Ishikawa (cell line): ENCODE data around the gene USHBP1.

Experiments used
- CEBPB ChIP-seq: IDR thresholded peaks from 2 replicates; pipeline ENCODE4 v1.6.1; 2012
- CREB1 ChIP-seq: IDR thresholded peaks from 2 replicates; pipeline ENCODE4 v1.6.1; 2012; ENCODE audit warnings: low read depth
- EGR1 ChIP-seq: IDR thresholded peaks from 2 replicates; pipeline ENCODE4 v1.6.1; 2012
- EP300 ChIP-seq: IDR thresholded peaks from 2 replicates; pipeline ENCODE4 v1.6.1; 2012; ENCODE audit warnings: borderline replicate concordance
- FOXM1 ChIP-seq: IDR thresholded peaks from 2 replicates; pipeline ENCODE4 v1.6.1; 2012; ENCODE audit warnings: low read depth, borderline replicate concordance
- MAX ChIP-seq: IDR thresholded peaks from 2 replicates; pipeline ENCODE4 v1.6.1; 2012
- NFIC ChIP-seq: IDR thresholded peaks from 2 replicates; pipeline ENCODE4 v1.6.1; 2012
- RAD21 ChIP-seq: IDR thresholded peaks from 2 replicates; pipeline ENCODE4 v1.6.1; 2012; ENCODE audit warnings: low read depth
- TAF1 ChIP-seq: IDR thresholded peaks from 2 replicates; pipeline ENCODE4 v1.6.1; 2012; ENCODE audit warnings: low read depth, mild to moderate bottlenecking
- TCF12 ChIP-seq: IDR thresholded peaks from 2 replicates; pipeline ENCODE4 v1.6.1; 2012; ENCODE audit warnings: low read depth
- TEAD4 ChIP-seq: IDR thresholded peaks from 2 replicates; pipeline ENCODE4 v1.6.1; 2012
- USF1 ChIP-seq: IDR thresholded peaks from 2 replicates; pipeline ENCODE4 v1.6.1; 2012
- YY1 ChIP-seq: IDR thresholded peaks from 2 replicates; pipeline ENCODE4 v1.6.1; 2012; ENCODE audit warnings: low read depth
- ZBTB7A ChIP-seq: IDR thresholded peaks from 2 replicates; pipeline ENCODE4 v1.6.1; 2012; ENCODE audit warnings: low read depth
- TF ChIP-seq, protein P1 (sequence below): IDR thresholded peaks from 2 replicates; pipeline ENCODE4 v1.6.1; 2012; ENCODE audit warnings: low read depth, mild to moderate bottlenecking

USHBP1 gene

GRCh38 chr19:17249887-17250548 is 14.5 kb downstream of the USHBP1 start:
- TF ChIP-seq TEAD4 (no peak), NFIC (no peak), RAD21 (no peak), TCF12 (no peak), EP300 (no peak), ZBTB7A (no peak), EGR1 (no peak), YY1 (no peak), TAF1 (no peak), FOXM1 (no peak), CREB1 (no peak), USF1 (no peak), MAX (no peak), CEBPB (no peak)
- TF ChIP-seq, protein P1, sequence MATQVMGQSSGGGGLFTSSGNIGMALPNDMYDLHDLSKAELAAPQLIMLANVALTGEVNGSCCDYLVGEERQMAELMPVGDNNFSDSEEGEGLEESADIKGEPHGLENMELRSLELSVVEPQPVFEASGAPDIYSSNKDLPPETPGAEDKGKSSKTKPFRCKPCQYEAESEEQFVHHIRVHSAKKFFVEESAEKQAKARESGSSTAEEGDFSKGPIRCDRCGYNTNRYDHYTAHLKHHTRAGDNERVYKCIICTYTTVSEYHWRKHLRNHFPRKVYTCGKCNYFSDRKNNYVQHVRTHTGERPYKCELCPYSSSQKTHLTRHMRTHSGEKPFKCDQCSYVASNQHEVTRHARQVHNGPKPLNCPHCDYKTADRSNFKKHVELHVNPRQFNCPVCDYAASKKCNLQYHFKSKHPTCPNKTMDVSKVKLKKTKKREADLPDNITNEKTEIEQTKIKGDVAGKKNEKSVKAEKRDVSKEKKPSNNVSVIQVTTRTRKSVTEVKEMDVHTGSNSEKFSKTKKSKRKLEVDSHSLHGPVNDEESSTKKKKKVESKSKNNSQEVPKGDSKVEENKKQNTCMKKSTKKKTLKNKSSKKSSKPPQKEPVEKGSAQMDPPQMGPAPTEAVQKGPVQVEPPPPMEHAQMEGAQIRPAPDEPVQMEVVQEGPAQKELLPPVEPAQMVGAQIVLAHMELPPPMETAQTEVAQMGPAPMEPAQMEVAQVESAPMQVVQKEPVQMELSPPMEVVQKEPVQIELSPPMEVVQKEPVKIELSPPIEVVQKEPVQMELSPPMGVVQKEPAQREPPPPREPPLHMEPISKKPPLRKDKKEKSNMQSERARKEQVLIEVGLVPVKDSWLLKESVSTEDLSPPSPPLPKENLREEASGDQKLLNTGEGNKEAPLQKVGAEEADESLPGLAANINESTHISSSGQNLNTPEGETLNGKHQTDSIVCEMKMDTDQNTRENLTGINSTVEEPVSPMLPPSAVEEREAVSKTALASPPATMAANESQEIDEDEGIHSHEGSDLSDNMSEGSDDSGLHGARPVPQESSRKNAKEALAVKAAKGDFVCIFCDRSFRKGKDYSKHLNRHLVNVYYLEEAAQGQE: no peak

DNA sequence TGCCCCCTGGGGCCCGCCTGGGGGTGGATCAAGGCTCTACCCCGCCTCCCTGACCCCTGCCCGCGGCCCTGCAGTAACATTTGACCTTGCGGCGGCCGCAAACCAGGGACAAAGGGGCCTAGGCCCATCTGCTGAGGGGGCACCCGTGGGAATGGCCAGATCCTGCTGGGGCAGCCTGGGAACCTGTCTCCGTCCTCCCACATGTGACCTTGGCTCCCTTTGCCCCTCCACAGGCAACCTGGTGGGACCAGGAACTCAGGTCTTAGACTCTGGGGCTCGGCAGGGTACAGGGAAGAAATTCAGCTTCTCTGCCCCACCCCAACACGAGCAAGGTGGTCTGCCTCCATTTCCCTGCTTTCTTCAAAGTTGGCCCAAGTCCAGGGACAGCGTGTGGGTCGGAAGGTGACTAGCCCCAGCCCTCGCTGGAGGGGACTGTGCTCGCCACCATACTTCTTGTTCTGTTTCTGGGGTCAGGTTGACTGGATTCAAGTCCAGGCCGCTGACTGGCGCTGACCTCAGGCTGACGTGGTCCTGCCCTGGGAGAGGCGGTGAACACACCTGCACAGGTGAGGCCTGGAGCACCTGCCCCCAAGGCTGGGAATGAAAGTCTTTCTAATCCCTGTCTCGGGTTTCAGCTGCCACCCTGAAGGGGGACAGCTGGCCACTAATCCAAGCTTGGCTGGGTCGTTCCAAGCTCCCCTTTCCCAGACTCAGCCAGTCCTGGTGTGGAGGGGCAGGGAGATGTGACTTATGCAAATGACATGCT is 16.4 kb downstream of the USHBP1 start:
- no peak for TF ChIP-seq EGR1
- peak; percentile 45; the same call in 1 of the 2 replicates for TF ChIP-seq CREB1
- peak; percentile 66 for TF ChIP-seq NFIC
- peak; percentile 65; the same call in 1 of the 2 replicates for TF ChIP-seq ZBTB7A
- TF ChIP-seq MAX: peak; percentile 68
- peak; percentile 17; the same call in 1 of the 2 replicates for TF ChIP-seq TAF1
- peak; percentile 88 for TF ChIP-seq TCF12
- TF ChIP-seq USF1: peak; percentile 30; the same call in 1 of the 2 replicates
- TF ChIP-seq FOXM1: no peak
- TF ChIP-seq RAD21: no peak; the same call in 1 of the 2 replicates
- TF ChIP-seq, protein P1: no peak
- TF ChIP-seq CEBPB: no peak
- peak; percentile 74 for TF ChIP-seq EP300
- TF ChIP-seq YY1: no peak

- TF ChIP-seq FOXM1: no peak
- no peak for TF ChIP-seq YY1
- TF ChIP-seq NFIC: no peak
- 0 out of 2 replicates have a peak, but pooled peaks have one; percentile 15 for TF ChIP-seq MAX
Observed at GRCh38 chr19:17246681-17247425, 17.7 kb downstream of the USHBP1 start.

- TF ChIP-seq USF1 (no peak), TAF1 (no peak), NFIC (no peak; the same call in 1 of the 2 replicates), MAX (no peak), TEAD4 (no peak), TCF12 (no peak), EGR1 (no peak), CREB1 (no peak), EP300 (no peak), YY1 (no peak)
- TF ChIP-seq, protein P1: no peak
Observed at GRCh38 chr19:17245535-17245984, 19.0 kb downstream of the USHBP1 start, which contains the start of gene NR2F6. NR2F6 (minus strand) TSS chr19:17245919; CDS start chr19:17245220, 699 bp downstream.
